ENCODE measurements around the gene CYP2A13.
A peak's percentile ranks its signal among the peaks of the same experiment; 100 is the strongest.
"Not testable (repeated sequence)": the region's sequence is repeated elsewhere in the genome, so short reads cannot be mapped to it uniquely, and the experiment has no call there.

Gene CYP2A13

GRCh38 chr19:41134616-41135015 lies 46.4 kb downstream of the CYP2A13 start:
- no peak for TF ChIP-seq Cebpa-rat (IDR thresholded peaks at IDR 0.05)
- H3K9me3 ChIP-seq, result no peaks in the 10 kb centered on the region
- H4K20me1 ChIP-seq, result no peaks in the 10 kb centered on the region
- H3K4me3 ChIP-seq, result no peak overlapping the region
- H3K36me3 ChIP-seq, result no peaks in the 10 kb centered on the region
- H3K4me2 ChIP-seq, result no peak overlapping the region
- no peak overlapping the region for H3K27ac ChIP-seq
- H3K4me1 ChIP-seq, result no peaks in the 10 kb centered on the region
- H3K9ac ChIP-seq, result no peak overlapping the region
- no peaks in the 10 kb centered on the region for H3K27me3 ChIP-seq

- H3K27ac ChIP-seq, H4K20me1 ChIP-seq, H3K9ac ChIP-seq, H3K36me3 ChIP-seq, H3K4me3 ChIP-seq, H3K4me1 ChIP-seq, H3K27me3 ChIP-seq, H3K9me3 ChIP-seq: not testable (repeated sequence)
- H3K4me2 ChIP-seq, result 0 out of 2 replicates have a peak overlapping the region, but pooled peaks have one; percentile 9
These were observed 47.4 kb downstream of the CYP2A13 start for GRCh38 chr19:41135390-41136384.

- Histone ChIP-seq H3K4me3 (no peak overlapping the region), H4K20me1 (no peaks in the 10 kb centered on the region), H3K4me2 (no peak overlapping the region), H3K36me3 (no peaks in the 10 kb centered on the region), H3K9ac (no peak overlapping the region), H3K9me3 (no peaks in the 10 kb centered on the region), H3K4me1 (no peaks in the 10 kb centered on the region), H3K27me3 (no peaks in the 10 kb centered on the region), H3K27ac (no peak overlapping the region)
- TF ChIP-seq Cebpa-rat (IDR thresholded peaks at IDR 0.05), result no peak
These were observed 48.6 kb downstream of the CYP2A13 start for GRCh38 chr19:41136636-41137455.

GRCh38 chr19:41144403-41144802 lies 56.2 kb downstream of the CYP2A13 start:
- H3K9me3 ChIP-seq, result no peaks in the 10 kb centered on the region

More at GRCh38 chr19:41144403-41144802, 56.2 kb downstream of the CYP2A13 start:
- H3K4me3 ChIP-seq, result no peak overlapping the region
- no peaks in the 10 kb centered on the region for H3K4me1 ChIP-seq
- H3K4me2 ChIP-seq, result no peak overlapping the region
- no peaks in the 10 kb centered on the region for H4K20me1 ChIP-seq
- no peak overlapping the region for H3K9ac ChIP-seq
- no peak overlapping the region for H3K27ac ChIP-seq
- no peak for TF ChIP-seq Cebpa-rat (IDR thresholded peaks at IDR 0.05)
- no peaks in the 10 kb centered on the region for H3K36me3 ChIP-seq
- H3K27me3 ChIP-seq, result no peaks in the 10 kb centered on the region

Measured in BLaER1 (cell line).